ENCODE data around the gene DOCK10. TPM values are rescaled to one million over a fixed set of nuclear protein-coding genes. Genes with fewer than 3 reads are reported as not detected.

Gene DOCK10
- total and polyA plus RNA-seq, 2 donors (not counting 1 experiment from before 2014, with no cell fraction given) = 49.5 to 139 TPM

DNA sequence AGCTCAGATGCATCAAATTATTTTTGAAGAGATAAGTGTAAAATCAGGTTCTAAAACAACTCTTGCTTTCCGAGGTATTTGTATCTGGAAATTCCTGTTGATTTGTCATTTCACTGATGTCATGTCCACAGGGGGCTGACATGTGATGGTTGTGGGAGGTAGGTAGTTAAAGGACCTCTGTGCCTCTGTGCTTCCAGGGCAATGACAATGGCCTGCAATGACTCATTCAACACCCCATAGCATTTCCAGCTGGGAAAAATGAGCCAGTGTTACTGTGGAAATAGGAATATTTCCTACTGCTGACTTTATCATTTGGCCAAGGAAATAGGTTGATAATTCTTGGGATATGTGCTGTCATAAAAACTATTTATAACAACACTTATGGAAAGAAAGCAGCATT lies 239.9 kb downstream of the DOCK10 start:
- no peaks in the 10 kb centered on the region for H3K79me2 ChIP-seq (ENCODE audit: control insufficient read depth, insufficient read depth, low read length)
- H3K9ac ChIP-seq (ENCODE audit: low read length) = no peak overlapping the region
- no peak overlapping the region for H3K4me2 ChIP-seq (replicated peaks; ENCODE audit: low read depth, low read length, poor library complexity, severe bottlenecking)
- H3K36me3 ChIP-seq (replicated peaks in 1 of 2; ENCODE audit: control extremely low read depth in 1 of 2, control insufficient read depth in 1 of 2, extremely low read depth in 1 of 2, insufficient read depth in 2 of 2, low read length in 1 of 2) = peaks cover 6 to 93% of the 10 kb centered on the region in 2 experiments
- no peaks in the 10 kb centered on the region for H3K27me3 ChIP-seq (replicated peaks in 1 of 4; ENCODE audit: control extremely low read depth in 1 of 4, control insufficient read depth in 3 of 4, insufficient read depth in 4 of 4, low read length in 3 of 4)
- Mint-ChIP-seq H3K9me3 (ENCODE audit: insufficient read depth) (no peaks in the 10 kb centered on the region), H3K4me1 (no peaks in the 10 kb centered on the region), H3K27me3 (no peaks in the 10 kb centered on the region), H3K27ac (no peak overlapping the region), H3K4me3 (no peak overlapping the region)
- ATAC-seq (ENCODE audit: low read depth) = no peak
- no peak overlapping the region for H3K4me3 ChIP-seq (ENCODE audit: control extremely low read depth in 1 of 5, extremely low read depth in 1 of 5, insufficient read depth in 1 of 5, low read depth in 2 of 5, low read length in 4 of 5)
- H2AFZ ChIP-seq (ENCODE audit: insufficient read depth, low read depth, low read length, poor library complexity, severe bottlenecking) = no peak overlapping the region
- no CpG with 5 or more reads among the region's 1 CpG for WGBS (ENCODE audit: insufficient coverage)
- ChIA-PET POLR2A (no interaction called here), CTCF (no interaction called here)
- intact Hi-C loops (cut with micrococcal nuclease) = no loop called here
- no peak overlapping the region for H3K27ac ChIP-seq (ENCODE audit: low read length in 2 of 2)
- DNase-seq = no peak
- no peaks in the 10 kb centered on the region for H3K9me3 ChIP-seq (ENCODE audit: control extremely low read depth in 1 of 3, control insufficient read depth in 2 of 3, insufficient read depth in 1 of 3, low read length in 2 of 3)
- H4K20me1 ChIP-seq (ENCODE audit: control insufficient read depth, insufficient read depth, low read length, poor library complexity, severe bottlenecking) = no peaks in the 10 kb centered on the region
- TF ChIP-seq EZH2 (IDR thresholded peaks at IDR 0.05; ENCODE audit: borderline replicate concordance, insufficient read depth, low read depth, low read length, poor library complexity, severe bottlenecking) = no peak
- TF ChIP-seq, protein P1, sequence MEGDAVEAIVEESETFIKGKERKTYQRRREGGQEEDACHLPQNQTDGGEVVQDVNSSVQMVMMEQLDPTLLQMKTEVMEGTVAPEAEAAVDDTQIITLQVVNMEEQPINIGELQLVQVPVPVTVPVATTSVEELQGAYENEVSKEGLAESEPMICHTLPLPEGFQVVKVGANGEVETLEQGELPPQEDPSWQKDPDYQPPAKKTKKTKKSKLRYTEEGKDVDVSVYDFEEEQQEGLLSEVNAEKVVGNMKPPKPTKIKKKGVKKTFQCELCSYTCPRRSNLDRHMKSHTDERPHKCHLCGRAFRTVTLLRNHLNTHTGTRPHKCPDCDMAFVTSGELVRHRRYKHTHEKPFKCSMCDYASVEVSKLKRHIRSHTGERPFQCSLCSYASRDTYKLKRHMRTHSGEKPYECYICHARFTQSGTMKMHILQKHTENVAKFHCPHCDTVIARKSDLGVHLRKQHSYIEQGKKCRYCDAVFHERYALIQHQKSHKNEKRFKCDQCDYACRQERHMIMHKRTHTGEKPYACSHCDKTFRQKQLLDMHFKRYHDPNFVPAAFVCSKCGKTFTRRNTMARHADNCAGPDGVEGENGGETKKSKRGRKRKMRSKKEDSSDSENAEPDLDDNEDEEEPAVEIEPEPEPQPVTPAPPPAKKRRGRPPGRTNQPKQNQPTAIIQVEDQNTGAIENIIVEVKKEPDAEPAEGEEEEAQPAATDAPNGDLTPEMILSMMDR (IDR thresholded peaks at IDR 0.05) = no peak
- no peaks in the 10 kb centered on the region for H3K4me1 ChIP-seq (ENCODE audit: control insufficient read depth in 2 of 2, insufficient read depth in 2 of 2, low read length in 2 of 2)

DNA sequence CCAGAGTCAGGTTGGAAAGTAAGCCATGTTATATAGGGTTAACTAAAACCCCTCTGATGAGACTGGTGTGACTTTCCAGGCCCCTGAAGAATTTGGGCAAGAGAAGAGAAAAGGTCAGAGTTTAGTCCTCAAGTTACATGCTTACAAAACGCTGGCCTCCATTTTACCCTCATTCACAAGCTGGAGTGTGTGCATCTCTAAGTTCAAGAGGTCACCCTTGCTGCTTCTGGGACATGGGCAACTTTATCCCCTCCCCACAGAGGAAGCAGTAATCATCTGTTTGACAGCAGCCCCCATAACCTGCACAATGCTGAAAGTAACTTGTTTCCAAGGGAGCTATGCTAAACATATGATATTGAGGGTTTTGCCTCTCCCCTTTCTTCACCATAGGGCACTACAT lies 240.9 kb downstream of the DOCK10 start:
- intact Hi-C loops (cut with micrococcal nuclease) = no loop called here
- TF ChIP-seq, protein P1 (IDR thresholded peaks at IDR 0.05) = no peak
- TF ChIP-seq EZH2 (IDR thresholded peaks at IDR 0.05; ENCODE audit: borderline replicate concordance, insufficient read depth, low read depth, low read length, poor library complexity, severe bottlenecking) = no peak
- Histone ChIP-seq H2AFZ (ENCODE audit: insufficient read depth, low read depth, low read length, poor library complexity, severe bottlenecking) (no peak overlapping the region), H3K4me1 (ENCODE audit: control insufficient read depth in 2 of 2, insufficient read depth in 2 of 2, low read length in 2 of 2) (no peaks in the 10 kb centered on the region), H3K4me2 (replicated peaks; ENCODE audit: low read depth, low read length, poor library complexity, severe bottlenecking) (no peak overlapping the region), H4K20me1 (ENCODE audit: control insufficient read depth, insufficient read depth, low read length, poor library complexity, severe bottlenecking) (no peaks in the 10 kb centered on the region), H3K9me3 (ENCODE audit: control extremely low read depth in 1 of 3, control insufficient read depth in 2 of 3, insufficient read depth in 1 of 3, low read length in 2 of 3) (no peaks in the 10 kb centered on the region), H3K79me2 (ENCODE audit: control insufficient read depth, insufficient read depth, low read length) (no peaks in the 10 kb centered on the region), H3K27ac (ENCODE audit: low read length in 2 of 2) (no peak overlapping the region), H3K27me3 (replicated peaks in 1 of 4; ENCODE audit: control extremely low read depth in 1 of 4, control insufficient read depth in 3 of 4, insufficient read depth in 4 of 4, low read length in 3 of 4) (no peaks in the 10 kb centered on the region), H3K4me3 (ENCODE audit: control extremely low read depth in 1 of 5, extremely low read depth in 1 of 5, insufficient read depth in 1 of 5, low read depth in 2 of 5, low read length in 4 of 5) (no peak overlapping the region), H3K36me3 (replicated peaks in 1 of 2; ENCODE audit: control extremely low read depth in 1 of 2, control insufficient read depth in 1 of 2, extremely low read depth in 1 of 2, insufficient read depth in 2 of 2, low read length in 1 of 2) (peaks cover 6 to 93% of the 10 kb centered on the region in 2 experiments), H3K9ac (ENCODE audit: low read length) (no peak overlapping the region)
- no peaks in the 10 kb centered on the region for H3K9me3 Mint-ChIP-seq (ENCODE audit: insufficient read depth)
- ATAC-seq (ENCODE audit: low read depth) = no peak
- DNase-seq = no peak
- H3K27ac Mint-ChIP-seq = no peak overlapping the region
- H3K27me3 Mint-ChIP-seq = no peaks in the 10 kb centered on the region
- no CpG with 5 or more reads among the region's 1 CpG for WGBS (ENCODE audit: insufficient coverage)
- H3K4me1 Mint-ChIP-seq = no peaks in the 10 kb centered on the region
- H3K4me3 Mint-ChIP-seq = no peak overlapping the region
- ChIA-PET CTCF (no interaction called here), POLR2A (no interaction called here)
